OCI-LY7 (cell line): Measurements from ENCODE around the gene PAPLN. TPM values are rescaled to one million over a fixed set of nuclear protein-coding genes. Genes with fewer than 3 reads are reported as not detected.

Source experiments
- BruUV-seq: library from RNA; stranded (reverse); fragments of 400-500 nt; replicated peaks from 2 replicates; lab custom pipeline; 2021; lab: Mats Ljungman, UMichigan
- CTCF ChIA-PET: fragments of 300-600 bp; sonication (Branson Sonifier 250); formaldehyde crosslinking; loops from one replicate; lab custom pipeline; 2022; ENCODE audit warnings: antibody characterized with exemption; ENCODE audit not compliant: unreplicated experiment; lab: Charles Lee
- POLR2A ChIA-PET: fragments of 300-600 bp; sonication (Branson Sonifier 250); formaldehyde crosslinking; loops from one replicate; lab custom pipeline; 2022; ENCODE audit warnings: antibody characterized with exemption; lab: Charles Lee
- DNase-seq: peaks from one replicate; pipeline ENCODE4 v3.0.0-alpha.2; 2015; ENCODE audit warnings: low spot score
- H2AFZ ChIP-seq: fragments of 200-600 bp; sonication (generic), shearing (Covaris generic); 2 replicates; pipeline ENCODE4 v1.6.1; 2014; ENCODE audit warnings: mild to moderate bottlenecking, antibody characterized with exemption, low read length, moderate library complexity
- H3K27ac ChIP-seq: fragments of 200-600 bp; sonication (generic); 2 replicates; pipeline ENCODE4 v1.5.1; 2014; ENCODE audit warnings: mixed run types, low read depth, mild to moderate bottlenecking, moderate library complexity, low read length, inconsistent platforms; ENCODE audit not compliant: poor library complexity, severe bottlenecking
- H3K36me3 ChIP-seq: fragments of 200-600 bp; sonication (generic); 2 replicates; pipeline ENCODE4 v1.6.1; 2014; ENCODE audit warnings: mild to moderate bottlenecking, antibody characterized with exemption, low read length, moderate library complexity, mixed read lengths; ENCODE audit not compliant: insufficient read depth
- H3K4me1 ChIP-seq: fragments of 200-600 bp; sonication (generic); 2 replicates; pipeline ENCODE4 v1.5.1; 2014; ENCODE audit warnings: mild to moderate bottlenecking, low read length; ENCODE audit not compliant: insufficient read depth, poor library complexity, severe bottlenecking
- H3K4me2 ChIP-seq: fragments of 200-600 bp; sonication (generic); 2 replicates; pipeline ENCODE4 v1.6.1; 2014; ENCODE audit warnings: mild to moderate bottlenecking, low read length
- H3K4me3 ChIP-seq: fragments of 200-600 bp; sonication (generic); 2 replicates; pipeline ENCODE4 v1.5.1; 2014; ENCODE audit warnings: mild to moderate bottlenecking, low read depth, low read length; ENCODE audit not compliant: poor library complexity, severe bottlenecking
- H3K79me2 ChIP-seq: fragments of 200-600 bp; sonication (generic); 2 replicates; pipeline ENCODE4 v1.6.1; 2016; ENCODE audit warnings: low read depth, mild to moderate bottlenecking, low read length, moderate library complexity, mixed read lengths; ENCODE audit not compliant: insufficient read depth
- H3K9me2 ChIP-seq: fragments of 200-600 bp; sonication (generic); 2 replicates; pipeline ENCODE4 v1.6.1; 2016; ENCODE audit warnings: mild to moderate bottlenecking, low read length, mixed read lengths; ENCODE audit not compliant: insufficient read depth
- H3K9me3 ChIP-seq: fragments of 200-600 bp; sonication (generic); 2 replicates; pipeline ENCODE4 v1.6.1; 2014; ENCODE audit warnings: mild to moderate bottlenecking, mixed run types, low read length, mixed read lengths
- H4K20me1 ChIP-seq: fragments of 200-600 bp; sonication (generic); 2 replicates; pipeline ENCODE4 v1.6.1; 2014; ENCODE audit warnings: mild to moderate bottlenecking, antibody characterized with exemption, low read length, moderate library complexity, mixed read lengths; ENCODE audit not compliant: insufficient read depth
- EZH2phosphoT487 ChIP-seq: fragments of 200-600 bp; sonication (generic); IDR thresholded peaks from 2 replicates; pipeline ENCODE4 v1.6.1; 2018; ENCODE audit warnings: low read depth, borderline replicate concordance, mild to moderate bottlenecking, mixed run types, antibody characterized with exemption, low read length, moderate library complexity, mixed read lengths
- intact Hi-C: fragments of 100-400 bp; cut with micrococcal nuclease; formaldehyde crosslinking; loops from one replicate; pipeline ENCODE4 v1.10.0; 2022; ENCODE audit not compliant: unreplicated experiment
- total RNA-seq, 2 experiments: library from RNA; depleted of rRNA in 1 of 2; stranded (reverse); fragments of >200 nt in 1 of 2; shearing (Covaris generic) in 1 of 2; gene quantifications; 2 replicates each; pipeline ENCODE4 v1.2.3, GENCODE V29; 2014 to 2022
- TF ChIP-seq, protein P1 (sequence below): fragments of 200-600 bp; sonication (generic); conservative IDR thresholded peaks from 2 replicates; pipeline ENCODE4 v1.5.1; 2014; ENCODE audit warnings: mild to moderate bottlenecking, antibody characterized with exemption, low read length, moderate library complexity, mixed read lengths

Gene PAPLN
- total RNA-seq, 2 experiments from 2014 or later, result 4.0 to 9.0 TPM

DNA sequence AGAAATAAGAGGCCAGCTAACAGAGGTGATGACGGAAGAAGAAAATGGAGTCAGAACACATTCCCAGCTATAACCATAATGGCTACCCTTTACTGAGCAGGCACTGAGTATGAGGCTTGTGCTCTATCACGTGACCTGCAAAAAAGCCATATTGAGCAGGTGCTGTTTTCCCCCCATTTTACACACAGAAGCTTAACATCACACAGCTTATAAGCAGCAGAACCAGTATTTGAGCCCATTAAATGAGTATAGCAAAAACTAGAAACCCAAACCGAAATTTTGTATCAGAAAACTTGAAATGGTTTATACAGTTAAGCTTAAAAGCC, 28.4 kb downstream of the PAPLN start:
- no peak overlapping the region for H2AFZ ChIP-seq
- no peak overlapping the region for H3K4me2 ChIP-seq
- no peaks in the 10 kb centered on the region for H3K36me3 ChIP-seq
- BruUV-seq, result no TSS peak
- H3K27ac ChIP-seq, result no peak overlapping the region
- no peaks in the 10 kb centered on the region for H3K79me2 ChIP-seq
- ChIA-PET POLR2A (interaction anchor here (0.6 to 0.9 kb wide), 5 partner anchors 9 to 411 kb away, joined by 3 to 6 read pairs (median 3); no protein-coding TSS in a partner anchor), CTCF (no interaction called here)
- H3K4me3 ChIP-seq, result no peak overlapping the region
- no peak for DNase-seq
- no peaks in the 10 kb centered on the region for H4K20me1 ChIP-seq
- H3K9me3 ChIP-seq, result no peaks in the 10 kb centered on the region
- intact Hi-C loops, result no loop called here
- peaks cover 20% of the 10 kb centered on the region for H3K4me1 ChIP-seq
- TF ChIP-seq, protein P1, sequence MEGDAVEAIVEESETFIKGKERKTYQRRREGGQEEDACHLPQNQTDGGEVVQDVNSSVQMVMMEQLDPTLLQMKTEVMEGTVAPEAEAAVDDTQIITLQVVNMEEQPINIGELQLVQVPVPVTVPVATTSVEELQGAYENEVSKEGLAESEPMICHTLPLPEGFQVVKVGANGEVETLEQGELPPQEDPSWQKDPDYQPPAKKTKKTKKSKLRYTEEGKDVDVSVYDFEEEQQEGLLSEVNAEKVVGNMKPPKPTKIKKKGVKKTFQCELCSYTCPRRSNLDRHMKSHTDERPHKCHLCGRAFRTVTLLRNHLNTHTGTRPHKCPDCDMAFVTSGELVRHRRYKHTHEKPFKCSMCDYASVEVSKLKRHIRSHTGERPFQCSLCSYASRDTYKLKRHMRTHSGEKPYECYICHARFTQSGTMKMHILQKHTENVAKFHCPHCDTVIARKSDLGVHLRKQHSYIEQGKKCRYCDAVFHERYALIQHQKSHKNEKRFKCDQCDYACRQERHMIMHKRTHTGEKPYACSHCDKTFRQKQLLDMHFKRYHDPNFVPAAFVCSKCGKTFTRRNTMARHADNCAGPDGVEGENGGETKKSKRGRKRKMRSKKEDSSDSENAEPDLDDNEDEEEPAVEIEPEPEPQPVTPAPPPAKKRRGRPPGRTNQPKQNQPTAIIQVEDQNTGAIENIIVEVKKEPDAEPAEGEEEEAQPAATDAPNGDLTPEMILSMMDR, result no peak
- no peak for TF ChIP-seq EZH2phosphoT487
- H3K9me2 ChIP-seq, result no peaks in the 10 kb centered on the region

DNA sequence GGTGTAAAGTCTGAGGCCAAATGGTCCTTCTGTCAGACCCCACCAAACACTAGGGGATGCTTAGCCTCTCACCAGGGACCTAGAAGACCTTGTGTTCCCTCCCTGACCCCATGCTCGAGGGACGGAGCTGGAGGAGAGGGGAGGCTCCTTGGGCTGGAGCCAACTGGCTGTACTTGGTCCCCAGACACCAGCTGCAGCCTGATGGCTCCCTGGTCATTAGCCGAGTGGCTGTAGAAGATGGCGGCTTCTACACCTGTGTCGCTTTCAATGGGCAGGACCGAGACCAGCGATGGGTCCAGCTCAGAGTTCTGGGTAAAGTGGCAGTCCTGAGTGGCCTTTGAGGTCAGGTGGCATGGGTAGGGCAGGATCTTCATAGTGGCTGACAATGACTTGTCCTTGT, 29.0 kb downstream of the PAPLN start:
- Histone ChIP-seq H3K4me2 (no peak overlapping the region), H3K79me2 (no peaks in the 10 kb centered on the region), H2AFZ (no peak overlapping the region), H3K4me3 (no peak overlapping the region), H4K20me1 (no peaks in the 10 kb centered on the region), H3K9me3 (no peaks in the 10 kb centered on the region), H3K9me2 (no peaks in the 10 kb centered on the region), H3K4me1 (peaks cover 22% of the 10 kb centered on the region), H3K36me3 (no peaks in the 10 kb centered on the region), H3K27ac (no peak overlapping the region)
- DNase-seq, result no peak
- TF ChIP-seq EZH2phosphoT487, result no peak
- TF ChIP-seq, protein P1, result no peak
- intact Hi-C loops, result no loop called here
- CTCF ChIA-PET, result no interaction called here
- POLR2A ChIA-PET, result interaction anchor here (0.6 to 0.9 kb wide), 2 partner anchors 175 to 1703 kb away, joined by 3 to 6 read pairs; no protein-coding TSS in a partner anchor
- BruUV-seq, result no TSS peak

GRCh38 chr14:73267474-73267873, 30.2 kb downstream of the PAPLN start:
- Histone ChIP-seq H3K4me2 (no peak overlapping the region), H3K4me3 (no peak overlapping the region), H3K27ac (no peak overlapping the region), H3K9me2 (no peaks in the 10 kb centered on the region), H2AFZ (no peak overlapping the region), H3K79me2 (no peaks in the 10 kb centered on the region), H4K20me1 (no peaks in the 10 kb centered on the region), H3K9me3 (no peaks in the 10 kb centered on the region), H3K4me1 (peaks cover 22% of the 10 kb centered on the region), H3K36me3 (no peaks in the 10 kb centered on the region)
- POLR2A ChIA-PET, result no interaction called here
- DNase-seq, result no peak
- intact Hi-C loops, result no loop called here
- CTCF ChIA-PET, result no interaction called here
- BruUV-seq, result no TSS peak
- TF ChIP-seq, protein P1, result no peak
- TF ChIP-seq EZH2phosphoT487, result no peak
